Mesenteric fat pad (tissue), 1 donor: ENCODE results near the gene SERHL2. TPM values are rescaled to one million over a fixed set of nuclear protein-coding genes. Genes with fewer than 3 reads are reported as not detected.
"Not testable (repeated sequence)": the region's sequence is repeated elsewhere in the genome, so short reads cannot be mapped to it uniquely, and the experiment has no call there.

Experiments used
- DNase-seq: peaks from one replicate; pipeline ENCODE4 v3.0.0-alpha.2; 2020; ENCODE audit warnings: low spot score
- total RNA-seq: library from RNA; stranded (reverse); fragmentation: NEBNext Ultra II Directional; extraction: Animal tissue kit (Norgen Biotek cat#: 25700); gene quantifications from one replicate; pipeline ENCODE4 v1.2.1, GENCODE V29; 2021
- donor health status: DM: yes; HTN: yes; CAD: no.

Gene SERHL2
- total RNA-seq, 1 donor from 2014 or later = 1.00 TPM

DNA sequence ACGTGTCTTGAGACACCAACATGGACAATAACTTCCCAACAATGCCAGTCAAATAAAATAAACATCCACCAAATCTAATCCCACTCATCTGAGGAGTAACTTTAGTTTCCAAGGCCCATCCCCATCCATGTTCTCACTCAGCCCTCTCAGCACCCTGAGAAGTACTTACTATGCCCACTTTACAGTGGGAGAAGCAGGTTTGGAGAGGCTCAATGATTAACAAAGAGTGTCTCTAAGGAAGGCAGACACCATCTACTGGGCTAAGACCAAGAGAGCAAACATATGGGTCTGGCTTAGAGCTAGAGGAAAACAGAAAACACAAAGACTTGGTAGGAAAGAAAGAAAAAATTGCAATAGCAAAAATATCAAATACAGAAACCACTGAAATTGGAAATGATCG lies 49.7 kb downstream of the SERHL2 start:
- DNase-seq = no peak

DNA sequence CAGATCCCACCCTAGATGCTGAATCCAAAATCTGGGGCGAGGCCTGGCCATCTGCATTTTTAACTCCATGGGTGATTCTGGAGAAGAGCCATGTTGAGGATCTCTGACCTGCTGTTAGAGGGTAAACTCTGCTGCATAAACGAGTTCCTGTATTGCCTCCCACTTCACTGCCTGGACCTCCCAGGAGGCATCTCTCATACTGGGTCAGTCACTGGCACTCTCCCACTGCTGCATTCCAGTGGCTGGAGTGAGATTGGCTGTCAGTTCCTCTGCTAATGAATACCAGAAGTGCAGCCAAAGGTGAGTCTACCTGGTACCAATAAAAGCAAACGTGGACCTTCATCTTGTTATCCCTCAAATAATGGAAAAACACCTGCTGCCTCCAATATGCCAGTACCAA lies 50.6 kb downstream of the SERHL2 start:
- no peak for DNase-seq

DNA sequence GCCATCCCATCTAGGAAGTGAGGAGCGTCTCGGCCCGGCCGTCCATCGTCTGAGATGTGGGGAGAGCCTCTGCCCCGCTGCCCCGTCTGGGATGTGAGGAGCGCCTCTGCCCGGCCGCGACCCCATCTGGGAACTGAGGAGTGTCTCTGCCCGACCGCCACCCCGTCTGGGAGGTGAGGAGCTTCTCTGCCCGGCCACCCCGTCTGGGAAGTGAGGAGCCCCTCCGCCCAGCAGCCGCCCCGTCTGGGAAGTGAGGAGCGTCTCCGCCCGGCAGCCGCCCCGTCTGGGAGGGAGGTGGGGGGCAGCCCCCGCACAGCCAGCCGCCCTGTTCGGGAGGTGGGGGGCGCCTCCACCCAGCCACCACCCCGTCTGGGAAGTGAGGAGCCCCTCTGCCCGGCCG lies 53.9 kb downstream of the SERHL2 start:
- not testable (repeated sequence) for DNase-seq

DNA sequence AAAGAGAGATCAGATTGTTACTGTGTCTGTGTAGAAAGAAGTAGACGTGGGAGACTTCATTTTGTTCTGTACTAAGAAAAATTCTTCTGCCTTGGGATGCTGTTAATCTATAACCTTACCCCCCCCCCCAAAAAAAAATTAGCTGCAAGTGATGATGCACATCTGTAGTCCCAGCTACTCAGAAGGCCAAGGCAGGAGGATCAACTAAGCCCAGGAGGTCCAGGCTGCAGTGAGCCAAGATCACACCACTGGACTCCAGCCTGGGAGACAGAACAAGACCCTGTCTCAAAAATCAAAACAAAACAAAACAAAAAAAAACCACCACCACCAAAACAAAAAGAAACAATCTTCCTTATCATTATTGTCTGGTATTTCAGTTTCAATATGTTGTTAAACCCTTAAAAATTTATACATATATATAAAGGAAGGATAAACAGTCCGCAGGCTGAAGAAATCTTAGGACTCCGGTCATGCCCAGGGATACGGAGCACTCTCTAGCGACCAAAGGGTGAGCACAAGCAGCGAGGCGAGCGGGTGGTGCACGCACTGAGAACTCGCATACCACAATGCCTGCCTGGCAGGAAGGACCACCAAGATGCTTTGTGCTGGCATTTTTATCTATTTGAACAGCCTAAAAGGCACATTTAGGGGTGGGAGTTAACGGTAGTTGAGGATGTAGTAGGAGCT lies 54.5 kb downstream of the SERHL2 start:
- no peak for DNase-seq

DNA sequence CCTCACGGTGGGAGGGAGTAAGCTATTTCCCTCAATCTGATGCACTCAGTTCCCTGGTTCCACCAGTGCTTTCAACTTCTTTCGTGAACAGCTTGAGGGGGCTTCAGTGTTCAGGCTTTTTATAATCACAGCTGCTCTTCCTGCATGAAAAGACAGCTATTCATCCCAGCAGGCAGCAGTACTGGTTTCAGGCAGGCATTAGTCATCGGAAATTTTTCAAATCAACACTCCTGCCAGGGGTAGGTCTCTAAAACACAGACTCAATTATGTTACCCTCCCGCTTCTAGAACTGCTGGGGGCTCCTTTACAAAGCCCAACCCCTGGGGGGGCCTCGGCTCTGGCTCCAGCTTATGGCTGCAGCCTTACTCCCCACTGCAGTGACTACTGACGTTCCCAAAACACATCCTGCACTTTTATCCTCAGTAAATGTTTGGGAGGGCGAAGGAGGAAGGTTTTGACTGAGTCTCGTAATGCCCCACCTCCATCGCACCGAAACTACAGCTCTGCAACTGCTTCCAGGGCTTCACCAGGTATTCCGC lies 55.1 kb downstream of the SERHL2 start:
- no peak for DNase-seq

DNA sequence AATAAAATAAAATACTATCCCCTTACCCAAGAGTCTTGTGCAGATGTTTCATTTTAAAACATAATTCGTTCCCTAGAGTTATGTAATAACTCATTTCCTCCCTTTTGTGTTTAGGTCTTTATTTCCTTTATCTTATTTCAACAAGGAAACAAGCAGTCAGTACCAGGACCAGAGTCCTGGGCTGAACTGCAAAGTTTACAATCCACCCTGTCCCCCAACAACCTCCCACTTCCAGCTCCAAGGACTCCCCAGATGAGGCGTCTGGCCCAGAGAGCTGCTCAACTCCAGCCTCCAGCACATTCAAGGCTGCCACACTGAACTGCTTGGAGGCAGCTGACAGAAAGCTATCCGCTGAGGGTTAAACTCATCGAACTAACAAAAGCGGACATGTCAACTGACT lies 56.4 kb downstream of the SERHL2 start:
- no peak for DNase-seq

DNA sequence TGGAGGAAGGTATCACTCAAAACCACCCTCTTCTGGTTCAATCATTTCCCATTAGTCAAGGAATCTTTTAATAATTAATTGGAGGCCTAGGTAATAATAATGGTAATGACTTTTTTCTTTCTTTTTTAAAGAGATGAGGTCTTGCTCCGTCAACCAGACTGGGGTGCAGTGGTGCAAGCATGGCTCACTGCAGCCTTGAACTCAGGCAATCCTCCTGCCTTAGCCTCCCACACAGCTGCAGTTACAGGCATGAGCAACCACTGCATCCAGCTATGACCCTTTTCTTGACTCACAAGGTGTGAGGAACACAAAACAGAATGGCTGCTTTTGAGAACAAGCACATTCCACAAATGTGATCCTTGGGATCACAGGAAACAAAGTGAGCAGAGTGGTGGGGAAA lies 57.3 kb downstream of the SERHL2 start:
- no peak for DNase-seq

DNA sequence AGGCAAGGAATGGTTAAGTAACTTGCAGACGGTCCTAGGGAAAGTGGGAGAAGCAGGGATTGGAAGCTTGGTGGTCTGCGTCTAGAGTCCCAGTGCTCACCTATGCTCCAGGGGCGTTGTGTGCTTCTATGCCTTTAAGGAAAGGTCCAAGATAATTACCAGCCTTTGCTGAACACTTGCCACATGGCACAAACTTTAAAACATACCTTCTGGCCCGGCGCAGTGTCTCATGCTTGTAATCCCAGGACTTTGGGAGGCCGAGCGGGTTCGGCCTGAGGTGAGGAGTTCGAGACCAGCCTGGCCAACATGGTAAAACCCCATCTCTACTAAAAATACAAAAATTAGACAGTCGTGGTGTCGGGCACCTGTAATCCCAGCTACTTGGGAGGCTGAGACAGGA lies 58.6 kb downstream of the SERHL2 start:
- DNase-seq = no peak

DNA sequence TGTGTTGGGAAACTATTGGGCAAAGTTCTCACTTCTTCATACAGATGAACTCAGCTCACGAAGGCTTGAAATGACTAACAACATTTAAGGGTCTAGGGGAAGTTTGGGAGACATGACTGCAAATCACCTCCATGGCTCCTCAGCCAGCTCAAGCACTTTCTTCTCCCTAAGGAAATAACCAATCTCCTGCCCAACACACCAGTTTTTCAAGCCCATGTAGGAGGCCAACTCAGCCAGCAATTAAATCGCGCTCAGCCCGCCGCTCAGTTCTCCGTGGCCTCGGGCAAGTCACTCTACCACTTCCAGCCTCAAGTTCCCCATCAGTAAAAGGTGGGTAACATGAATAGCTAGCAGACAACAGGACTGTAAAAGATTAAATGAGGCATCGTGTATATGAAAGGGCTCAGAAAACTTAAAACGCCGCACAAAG lies 60.1 kb downstream of the SERHL2 start:
- DNase-seq = no peak

DNA sequence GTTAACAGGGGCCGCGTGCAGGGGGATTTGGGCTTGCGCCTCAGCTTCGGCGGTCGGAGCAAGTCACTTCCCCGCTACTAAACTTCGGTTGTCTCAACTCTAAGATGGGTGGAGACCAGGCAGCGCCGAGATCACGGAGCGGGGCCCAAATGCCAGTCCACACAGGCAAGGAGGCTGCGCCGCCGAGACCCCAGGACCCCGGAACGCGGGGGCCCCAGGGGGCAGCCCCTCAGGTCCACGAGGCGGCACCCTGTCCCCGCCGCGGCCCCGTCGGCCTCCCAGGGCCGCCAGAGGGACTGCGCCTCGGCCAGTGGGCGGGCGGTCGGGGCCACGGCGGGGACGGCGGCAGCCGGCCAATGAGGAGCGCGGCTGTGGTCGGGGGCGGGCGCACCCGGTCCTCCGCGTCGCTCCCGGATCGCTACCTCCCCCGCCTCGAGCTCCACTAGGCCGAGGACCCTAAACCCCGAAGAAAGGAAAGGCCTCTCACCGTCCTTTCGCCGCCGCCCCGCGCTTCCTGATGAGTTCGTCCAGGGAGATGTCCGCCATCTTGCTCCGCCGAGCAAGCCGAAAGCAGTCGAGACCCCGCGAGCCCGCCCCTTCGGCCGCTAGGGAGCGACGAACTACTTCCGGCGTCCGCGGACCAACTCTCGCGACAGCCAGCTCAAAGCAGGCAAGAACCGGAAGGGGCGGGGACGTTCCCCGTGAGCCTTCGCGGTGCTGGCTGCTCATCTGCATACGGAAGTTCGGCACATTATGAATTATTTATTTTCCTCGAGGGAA lies 60.7 kb downstream of the SERHL2 start, which contains the start of gene POLDIP3:
Gene POLDIP3 (minus strand): TSS at position 572 of the 780 bp plus-strand sequence. CDS start 26 bp downstream, at position 546.
- DNase-seq = peak; percentile 100

DNA sequence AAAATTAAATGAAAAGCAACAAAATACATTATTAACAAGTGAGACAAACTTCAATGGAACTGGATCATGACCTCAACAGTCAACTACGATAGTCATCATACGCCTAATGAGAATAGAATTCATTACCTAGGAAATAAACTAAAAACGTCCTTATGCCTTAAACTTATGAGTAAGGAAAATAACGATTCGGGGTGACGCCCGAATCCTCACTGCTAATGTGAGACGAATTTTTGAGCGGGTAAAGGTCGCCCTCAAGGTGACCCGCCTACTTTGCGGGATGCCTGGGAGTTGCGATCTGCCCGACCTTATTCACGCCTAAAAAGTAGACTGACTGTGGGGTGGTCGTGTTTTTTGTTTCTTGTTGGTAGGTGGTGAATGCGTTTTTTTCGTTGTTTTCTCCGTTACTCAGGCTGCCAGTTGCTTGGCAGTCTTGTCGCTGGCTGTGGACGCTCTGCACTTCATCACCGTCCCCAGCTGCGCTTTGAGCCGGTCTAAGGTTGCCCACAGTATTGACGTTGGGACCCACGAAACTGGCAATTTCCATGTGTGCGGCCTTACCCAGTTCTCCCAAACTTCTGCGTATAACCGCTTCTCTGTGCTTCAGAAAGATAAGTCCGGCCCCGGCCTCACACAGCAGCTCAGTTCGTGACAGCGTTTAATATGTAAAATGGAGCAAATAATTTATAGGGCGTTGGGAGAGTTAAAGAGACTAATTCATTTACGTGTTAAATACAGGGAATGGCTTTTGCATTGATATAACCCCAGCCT lies 61.5 kb downstream of the SERHL2 start:
- DNase-seq = peak; percentile 94

DNA sequence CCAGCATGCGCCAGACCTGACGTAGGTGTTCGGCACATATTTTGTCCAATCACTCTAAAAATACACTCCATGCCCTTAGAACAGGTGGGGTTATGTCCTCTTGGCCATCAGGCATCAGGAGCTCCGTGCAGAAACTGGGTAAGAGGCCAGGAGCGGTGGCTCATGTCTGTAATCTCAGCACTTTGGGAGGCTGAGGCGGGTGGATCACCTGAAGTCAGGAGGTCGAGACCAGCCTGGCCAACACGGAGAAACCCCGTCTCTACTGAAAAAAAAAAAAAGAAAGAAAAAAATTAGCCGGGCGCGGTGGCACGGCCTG lies 62.1 kb downstream of the SERHL2 start:
- not testable (repeated sequence) for DNase-seq

DNA sequence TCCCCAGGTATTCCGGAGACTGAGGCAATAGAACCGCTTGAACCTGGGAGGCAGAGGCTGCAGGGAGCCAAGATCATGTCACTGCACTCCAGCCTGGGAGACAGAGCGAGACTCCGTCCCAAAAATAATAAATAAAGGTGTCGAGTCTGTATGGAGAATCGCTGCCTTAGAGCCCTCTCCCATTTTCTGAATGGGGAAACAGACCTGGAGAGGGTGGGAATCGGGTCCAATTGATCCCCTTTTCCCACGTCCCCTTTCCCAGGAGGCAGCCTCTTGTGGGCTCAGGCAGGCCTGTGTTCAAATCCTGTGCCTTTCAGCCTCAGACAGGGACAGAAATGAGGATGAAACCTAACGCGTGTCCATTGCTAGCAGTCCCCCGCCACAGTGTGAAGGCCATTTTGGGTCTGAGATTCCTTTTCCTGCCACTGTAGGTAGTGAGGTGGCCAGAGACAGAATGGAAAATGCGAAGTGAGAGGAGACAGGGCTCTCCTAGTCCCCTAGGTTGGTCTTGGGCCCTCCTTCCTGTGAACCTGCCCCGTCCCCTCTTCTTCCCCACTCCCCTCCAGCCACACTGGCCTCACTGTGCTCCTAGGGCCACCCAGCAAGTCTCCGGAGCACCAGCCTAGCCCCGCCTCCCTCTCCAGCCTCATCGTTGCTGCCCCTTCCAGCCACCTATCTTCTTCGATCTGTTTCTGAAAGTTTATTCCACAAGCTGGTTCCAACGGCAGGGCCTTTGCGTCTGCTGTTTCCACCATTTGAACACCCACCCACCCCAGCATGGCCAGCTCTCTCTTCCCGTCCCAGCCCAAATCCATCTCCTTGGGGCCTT lies 63.6 kb downstream of the SERHL2 start:
- DNase-seq = no peak

DNA sequence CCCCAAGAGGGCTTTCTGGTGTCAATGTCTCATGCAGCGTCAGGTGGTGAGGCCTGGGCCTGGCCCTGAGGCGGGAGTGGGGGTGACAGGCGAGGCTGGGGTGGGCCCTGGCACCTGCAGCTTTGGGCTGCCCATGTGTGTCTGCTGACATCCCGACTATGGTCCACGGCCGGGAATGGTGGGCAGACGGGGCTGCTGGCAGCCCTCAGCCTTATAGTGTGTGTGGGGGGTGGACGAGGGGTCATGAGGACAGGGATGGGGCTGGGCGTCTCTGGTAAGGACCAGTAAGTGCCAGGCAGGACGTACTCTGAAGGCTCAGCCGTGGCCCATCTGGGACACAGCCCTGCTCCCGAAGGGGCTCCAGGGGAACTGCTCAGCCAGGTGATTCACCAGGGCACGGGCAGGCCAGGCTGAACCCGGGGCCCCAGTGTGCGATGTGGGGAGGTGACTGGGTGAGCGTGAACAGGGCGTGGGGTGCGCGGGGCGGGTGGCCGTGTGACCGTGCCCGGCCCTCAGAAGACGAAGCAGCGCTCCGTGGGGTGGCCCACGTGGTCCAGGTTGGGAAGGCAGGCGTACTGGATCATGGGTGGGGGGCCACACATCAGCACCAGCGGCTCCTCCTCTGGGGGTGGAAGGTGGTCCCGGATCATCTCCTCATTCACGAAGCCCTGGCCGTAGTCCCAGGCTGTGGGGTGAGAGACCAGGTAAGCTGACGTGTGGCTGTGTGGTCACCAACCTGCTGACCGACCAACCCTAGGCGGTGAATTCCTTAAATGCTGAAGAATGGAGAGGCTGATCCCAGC lies 65.7 kb downstream of the SERHL2 start:
- DNase-seq = no peak

DNA sequence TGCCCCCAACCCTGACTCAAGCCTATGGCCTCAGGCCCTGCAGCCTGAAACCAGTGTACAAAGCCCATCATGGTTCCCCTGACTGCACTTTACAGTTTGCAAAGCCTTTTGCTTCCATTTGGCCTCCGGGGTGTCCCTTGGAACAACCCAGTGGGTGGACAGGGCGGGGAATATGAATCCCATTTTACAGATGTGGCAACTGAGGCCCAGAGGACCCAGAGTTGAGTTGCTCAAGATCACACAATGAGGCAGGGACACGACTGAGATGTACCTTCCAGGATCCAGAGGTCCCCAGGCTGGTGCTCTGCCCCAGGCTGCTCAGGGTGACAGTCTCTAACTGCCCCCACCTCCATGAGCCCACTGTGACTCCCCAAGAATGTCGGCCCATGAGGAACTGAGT lies 66.3 kb downstream of the SERHL2 start:
- DNase-seq = no peak

DNA sequence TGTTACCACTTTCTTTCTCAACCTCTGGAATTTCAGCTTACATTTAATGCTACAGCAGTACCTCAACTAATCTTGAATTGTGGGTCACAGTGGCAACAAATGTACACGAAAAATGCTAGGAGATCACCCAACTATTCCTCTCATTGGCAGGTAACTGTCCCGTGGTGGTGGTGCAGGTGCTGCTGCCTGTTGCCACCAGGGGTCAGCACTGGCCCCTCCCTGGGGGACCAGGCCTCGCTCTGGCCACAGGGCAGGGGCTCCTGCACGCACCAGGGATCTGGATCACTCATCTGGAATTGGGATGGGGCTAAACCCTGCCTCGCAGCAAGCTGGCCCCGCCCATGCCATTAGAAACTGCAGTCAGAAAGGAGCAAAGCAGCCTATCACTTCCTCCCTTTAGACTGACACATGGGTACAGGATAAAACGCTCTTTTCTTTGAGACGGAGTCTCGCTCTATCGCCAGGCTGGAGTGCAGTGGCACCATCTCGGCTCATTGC lies 67.8 kb downstream of the SERHL2 start:
- DNase-seq = no peak

DNA sequence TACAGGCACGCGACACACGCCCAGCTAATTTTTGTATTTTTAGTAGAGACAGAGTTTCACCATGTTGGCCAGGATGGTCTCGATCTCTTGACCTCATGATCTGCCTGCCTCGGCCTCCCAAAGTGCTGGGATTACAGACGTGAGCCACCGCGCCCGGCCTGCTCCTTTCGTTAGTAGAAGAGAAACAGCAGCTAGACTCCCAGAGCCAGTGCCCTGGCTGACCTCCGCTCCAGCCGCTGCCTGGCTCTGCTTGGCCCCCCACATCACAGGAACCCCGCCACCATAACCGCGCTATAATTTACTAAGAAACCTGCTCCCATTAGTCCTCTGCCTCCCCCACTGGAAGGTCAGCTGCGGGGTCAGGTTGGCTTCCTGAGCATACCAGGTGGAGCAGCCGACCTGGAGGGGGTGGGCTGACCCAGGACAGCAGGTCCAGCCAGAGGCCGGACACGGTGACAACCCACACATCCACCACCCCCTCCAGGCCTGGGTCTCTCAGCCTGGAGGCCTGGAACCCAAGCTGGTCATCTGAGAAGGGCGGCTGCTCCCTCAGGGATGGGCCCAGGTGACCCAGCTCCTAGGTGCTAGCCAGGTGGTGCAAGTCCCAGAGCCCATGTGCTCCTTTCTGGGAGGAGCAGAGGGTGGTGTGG lies 68.4 kb downstream of the SERHL2 start:
- no peak for DNase-seq

DNA sequence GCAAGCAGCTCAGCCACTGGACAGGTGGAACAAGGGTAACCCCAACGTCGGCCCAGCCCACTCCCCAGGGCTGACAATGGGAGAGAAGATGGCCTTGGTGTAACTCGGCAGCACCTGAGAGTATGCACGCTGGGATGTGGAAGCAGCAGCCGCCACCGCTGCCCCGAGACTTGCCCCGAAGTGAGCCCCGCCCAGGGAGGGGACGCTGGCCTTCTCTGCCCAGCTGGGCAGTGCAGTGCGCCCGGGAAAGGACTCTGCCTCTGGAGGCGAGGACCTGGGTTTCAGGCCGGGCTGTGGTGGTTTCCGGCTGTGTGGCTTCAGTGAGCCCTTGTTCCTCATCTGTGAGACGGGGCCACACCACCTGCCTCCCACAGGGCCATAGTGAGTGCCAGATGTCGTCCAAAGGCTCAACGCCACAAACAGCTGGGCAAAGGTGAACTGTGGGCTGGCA lies 69.6 kb downstream of the SERHL2 start:
- DNase-seq = no peak
